HG03565 (cell line): ENCODE results near the gene CDCA7.
"Not testable (repeated sequence)": the region's sequence is repeated elsewhere in the genome, so short reads cannot be mapped to it uniquely, and the experiment has no call there.

Experiments
- ATAC-seq: cut with Tn5 transposase; IDR thresholded peaks from one replicate; pipeline ENCODE4 v1.9.1; 2021; ENCODE audit warnings: mild to moderate bottlenecking, moderate library complexity; ENCODE audit not compliant: unreplicated experiment

Gene CDCA7

DNA sequence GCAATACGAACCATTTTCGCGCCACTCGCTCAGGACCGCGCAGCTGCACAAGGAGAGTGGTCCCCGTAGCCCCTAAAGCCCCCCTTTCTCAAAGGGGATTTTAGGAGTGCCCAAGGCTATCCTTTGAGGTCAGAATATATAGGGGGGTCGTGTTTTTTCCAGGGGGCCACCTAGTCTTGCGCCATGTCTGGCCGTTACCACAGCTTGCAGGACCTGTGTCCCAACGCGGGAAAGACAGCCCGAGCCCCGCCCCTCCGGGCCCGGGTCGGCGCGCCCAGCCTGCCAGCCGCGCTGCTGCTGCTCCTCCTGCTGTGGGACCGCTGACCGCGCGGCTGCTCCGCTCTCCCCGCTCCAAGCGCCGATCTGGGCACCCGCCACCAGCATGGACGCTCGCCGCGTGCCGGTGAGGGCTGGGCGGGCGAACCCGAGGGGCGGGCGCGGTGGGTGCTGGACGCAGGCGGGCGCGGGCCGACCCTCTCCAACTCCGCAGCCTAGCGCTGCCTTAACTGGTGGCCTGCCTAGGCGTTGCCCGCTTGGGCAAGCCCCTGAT is at the start of gene CDCA7:
Gene CDCA7, plus strand, starts transcription at position 291 of the 550 bp plus-strand sequence. Its CDS starts 92 bp downstream, at position 383.
- no peak for ATAC-seq

DNA sequence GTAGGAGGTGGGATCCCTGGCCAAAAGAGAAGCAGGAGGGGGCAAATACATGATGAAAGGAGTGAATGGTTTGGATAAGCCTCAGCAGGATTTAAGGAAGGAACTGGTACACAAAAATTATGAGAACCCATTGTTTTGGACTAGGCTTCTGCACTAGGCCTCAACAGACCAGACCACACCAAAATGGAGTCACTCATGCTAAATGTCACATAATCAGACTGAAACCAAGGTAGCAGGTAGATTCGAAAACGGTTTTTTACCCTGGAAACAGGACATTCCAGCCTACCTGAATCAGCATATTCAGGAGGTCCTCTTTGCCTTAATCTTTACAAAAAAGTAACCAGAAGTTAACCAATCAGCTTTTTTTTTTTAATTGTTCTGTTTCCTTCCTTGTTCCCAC is 49.4 kb upstream of the CDCA7 start:
- ATAC-seq, result no peak

DNA sequence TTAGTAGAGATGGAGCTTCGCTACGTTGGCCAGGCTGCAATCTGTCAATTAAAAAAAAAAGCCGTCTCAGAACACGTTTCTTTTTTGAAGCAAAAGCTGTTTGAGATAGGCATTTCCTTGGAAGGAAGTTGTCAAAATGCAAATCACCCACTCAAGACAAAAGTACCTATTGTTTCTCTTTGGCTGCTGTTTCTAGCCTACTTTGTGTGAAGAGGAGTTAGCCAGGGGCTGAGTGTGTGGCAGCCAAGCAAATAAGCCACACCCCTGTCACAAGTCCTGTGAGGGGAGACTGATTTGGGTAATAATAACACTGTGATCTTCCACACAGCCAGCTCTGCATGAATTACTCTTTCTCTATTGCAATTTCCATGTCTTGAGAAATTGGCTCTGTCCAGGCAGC is 47.4 kb upstream of the CDCA7 start:
- ATAC-seq, result peak; percentile 80

DNA sequence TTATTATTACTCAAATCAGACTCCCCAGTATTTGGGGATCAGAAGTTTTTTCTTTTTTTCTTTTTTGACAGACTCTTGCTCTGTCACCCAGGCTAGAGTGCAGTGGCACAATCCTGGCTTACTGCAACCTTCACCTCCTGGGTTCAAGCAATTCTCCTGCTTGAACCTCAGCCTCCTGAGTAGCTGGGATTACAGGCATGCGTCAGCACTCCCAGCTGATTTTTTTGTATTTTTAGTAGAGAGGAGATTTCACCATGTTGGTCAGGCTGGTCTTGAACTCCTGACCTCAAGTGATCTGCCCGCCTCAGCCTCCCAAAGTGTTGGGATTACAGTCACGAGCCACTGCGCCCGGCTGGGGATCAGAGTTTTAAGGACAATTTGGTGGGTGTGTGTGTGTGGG is 45.3 kb upstream of the CDCA7 start:
- not testable (repeated sequence) for ATAC-seq

DNA sequence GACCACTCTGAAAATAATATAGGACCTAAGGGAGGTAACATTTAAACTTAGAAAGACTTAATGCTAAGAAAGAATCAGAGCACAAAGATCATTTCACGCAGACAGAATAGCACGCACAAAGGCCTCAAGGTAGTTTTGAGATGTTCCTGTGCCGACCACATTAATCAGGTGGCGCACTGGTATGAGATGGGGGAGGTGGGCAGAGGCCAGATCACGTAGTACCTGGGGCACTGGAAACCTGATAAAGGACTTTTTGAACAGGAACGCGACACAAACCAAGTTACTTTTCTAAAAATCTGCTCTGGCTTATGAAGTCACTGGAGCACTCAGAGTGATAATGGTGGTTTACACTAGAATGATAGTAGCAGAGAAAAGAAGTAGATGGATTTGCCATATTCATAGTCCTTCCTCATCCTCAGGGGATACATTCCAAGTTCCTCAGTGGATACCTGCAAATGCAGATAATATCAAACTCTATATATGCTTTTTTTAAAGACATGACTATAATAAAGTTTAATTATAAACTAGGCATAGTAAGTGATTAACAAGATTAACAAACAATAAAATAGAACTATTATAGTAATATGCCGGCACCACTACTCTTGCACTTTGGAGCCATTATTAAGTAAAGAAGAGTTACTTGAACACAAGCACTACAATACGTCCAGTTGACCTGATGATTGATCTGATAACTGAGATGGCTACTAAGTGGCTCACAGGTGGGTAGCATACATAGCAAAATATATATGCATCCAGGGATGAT is 42.6 kb upstream of the CDCA7 start:
- ATAC-seq, result no peak

DNA sequence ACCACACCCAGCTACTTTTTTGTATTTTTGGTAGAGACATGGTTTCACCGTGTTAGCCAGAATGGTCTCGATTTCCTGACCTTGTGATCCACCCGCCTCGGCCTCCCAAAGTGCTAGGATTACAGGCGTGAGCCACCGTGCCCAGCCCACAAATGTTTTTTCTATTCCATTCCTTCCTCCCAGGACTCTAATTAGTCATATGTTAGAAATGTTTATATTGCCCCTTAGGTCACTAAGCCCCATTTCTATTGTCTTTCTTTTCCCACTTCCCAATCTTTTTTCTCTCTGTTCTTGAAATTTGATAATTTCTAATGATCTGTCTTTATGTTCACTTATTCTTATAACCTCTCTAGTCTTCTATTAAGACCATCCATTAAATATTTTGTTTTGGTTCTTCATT is 31.3 kb upstream of the CDCA7 start:
- ATAC-seq, result no peak

DNA sequence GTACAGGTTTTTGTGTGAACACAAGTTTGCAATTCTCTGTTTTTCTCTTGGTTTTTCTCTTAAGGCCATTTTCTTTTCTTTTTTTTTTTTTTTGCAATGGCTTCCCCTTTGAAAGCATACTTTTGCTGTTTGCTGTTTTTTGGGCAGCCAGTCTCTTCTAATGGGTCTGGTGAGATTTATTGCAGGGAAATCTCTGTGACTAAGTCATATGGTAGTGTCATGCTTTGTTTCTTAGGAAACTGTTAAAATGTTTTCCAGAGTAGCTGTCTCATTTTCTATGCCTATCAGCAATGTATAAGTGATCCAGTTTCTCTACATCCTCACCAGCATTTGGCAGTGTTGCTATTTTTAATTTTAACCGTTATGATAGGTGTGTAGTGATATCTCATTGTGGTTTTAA is 27.9 kb upstream of the CDCA7 start:
- no peak for ATAC-seq

DNA sequence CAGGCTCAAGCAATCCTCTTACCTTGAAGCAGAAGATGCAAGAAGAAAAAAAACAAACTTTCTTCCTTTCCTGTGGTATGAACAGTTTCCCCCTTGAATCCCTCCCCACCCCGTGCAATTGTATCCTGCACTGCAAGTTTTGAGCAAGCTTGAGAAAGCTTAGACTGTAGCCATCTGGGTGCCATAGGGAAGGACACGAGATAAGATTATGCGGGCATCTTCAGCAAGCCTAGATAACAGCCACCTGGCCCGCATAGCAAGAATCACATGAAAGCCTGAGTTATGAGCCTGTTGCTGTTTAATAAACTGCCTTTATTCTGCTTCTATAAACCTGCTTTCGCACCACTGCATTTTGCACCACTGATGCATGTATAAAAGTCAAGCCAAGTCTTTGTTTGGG is 27.3 kb upstream of the CDCA7 start:
- no peak for ATAC-seq

DNA sequence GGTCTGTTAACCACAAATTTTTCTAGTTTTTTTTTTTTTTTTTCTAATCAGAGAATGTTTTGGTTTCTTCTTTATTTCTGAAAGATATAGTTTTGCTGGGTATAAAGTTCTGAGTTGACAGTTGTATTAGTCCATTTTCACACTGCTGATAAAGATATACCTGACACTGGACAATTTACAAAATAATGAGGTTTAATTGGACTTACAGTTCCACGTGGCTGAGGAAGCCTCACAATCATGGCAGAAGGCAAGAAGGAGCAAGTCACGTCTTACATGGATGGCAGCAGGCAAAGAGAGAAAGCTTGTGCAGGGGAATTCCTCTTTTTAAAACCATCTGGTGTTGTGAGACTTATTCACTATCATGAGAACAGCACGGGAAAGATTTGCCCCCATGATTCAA is 21.7 kb upstream of the CDCA7 start:
- ATAC-seq, result not testable (repeated sequence)

DNA sequence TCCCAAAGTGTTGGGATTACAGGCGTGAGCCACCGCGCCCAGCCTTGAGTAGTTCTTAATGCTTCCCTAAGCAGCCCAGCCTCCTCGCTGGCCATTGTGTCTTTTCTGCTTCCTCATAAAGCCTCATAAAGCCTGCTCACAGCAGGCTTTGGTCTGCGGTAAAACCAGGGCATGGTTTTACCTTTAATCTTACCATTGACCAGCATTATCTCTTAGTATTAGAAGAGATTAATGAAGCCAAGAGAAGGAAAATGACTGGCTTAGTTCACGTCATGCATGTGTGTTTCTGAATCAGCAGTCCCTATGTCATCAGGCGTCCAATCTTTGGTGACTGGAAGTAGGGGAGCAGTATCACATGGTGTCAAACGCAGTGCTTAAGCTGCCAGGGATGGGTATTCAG is 14.9 kb upstream of the CDCA7 start:
- no peak for ATAC-seq

DNA sequence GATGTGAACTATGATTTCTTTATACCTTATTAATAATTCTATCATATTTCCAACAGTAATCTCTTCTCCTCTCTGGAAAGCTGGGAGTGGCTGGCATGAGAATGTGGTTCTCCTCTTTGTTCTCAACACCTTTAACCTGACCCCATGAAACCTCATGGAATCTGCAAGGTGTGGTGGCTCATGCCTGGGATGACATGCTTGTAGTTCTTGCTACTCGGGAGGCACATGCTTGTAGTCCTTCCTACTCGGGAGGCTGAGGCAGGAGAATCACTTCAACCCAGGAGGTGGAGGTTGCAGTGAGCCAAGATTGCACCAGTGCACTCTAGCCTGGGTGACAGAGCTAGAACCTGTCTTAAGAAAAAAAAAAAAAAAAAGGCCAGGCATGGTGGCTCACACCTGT is 10.8 kb upstream of the CDCA7 start:
- ATAC-seq, result no peak

DNA sequence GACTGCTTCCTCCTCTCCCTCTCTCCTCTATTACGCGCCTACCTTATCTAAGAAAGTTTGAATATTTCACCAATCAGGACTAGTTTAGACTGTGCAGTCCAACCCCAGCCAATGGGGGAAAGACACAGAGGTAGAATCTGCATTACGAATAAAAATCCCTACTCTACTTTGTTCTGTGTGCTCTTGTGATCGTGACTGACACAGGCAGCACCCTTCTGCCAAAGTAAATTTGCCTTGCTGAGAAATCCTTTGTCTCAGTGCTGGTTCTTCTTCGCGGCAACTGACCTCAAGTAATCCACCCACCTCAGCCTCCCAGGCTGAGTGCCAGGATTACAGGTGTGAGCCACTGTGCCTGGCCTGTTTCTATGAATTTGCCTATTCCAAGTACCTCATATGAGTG is 8.6 kb upstream of the CDCA7 start:
- ATAC-seq, result no peak

DNA sequence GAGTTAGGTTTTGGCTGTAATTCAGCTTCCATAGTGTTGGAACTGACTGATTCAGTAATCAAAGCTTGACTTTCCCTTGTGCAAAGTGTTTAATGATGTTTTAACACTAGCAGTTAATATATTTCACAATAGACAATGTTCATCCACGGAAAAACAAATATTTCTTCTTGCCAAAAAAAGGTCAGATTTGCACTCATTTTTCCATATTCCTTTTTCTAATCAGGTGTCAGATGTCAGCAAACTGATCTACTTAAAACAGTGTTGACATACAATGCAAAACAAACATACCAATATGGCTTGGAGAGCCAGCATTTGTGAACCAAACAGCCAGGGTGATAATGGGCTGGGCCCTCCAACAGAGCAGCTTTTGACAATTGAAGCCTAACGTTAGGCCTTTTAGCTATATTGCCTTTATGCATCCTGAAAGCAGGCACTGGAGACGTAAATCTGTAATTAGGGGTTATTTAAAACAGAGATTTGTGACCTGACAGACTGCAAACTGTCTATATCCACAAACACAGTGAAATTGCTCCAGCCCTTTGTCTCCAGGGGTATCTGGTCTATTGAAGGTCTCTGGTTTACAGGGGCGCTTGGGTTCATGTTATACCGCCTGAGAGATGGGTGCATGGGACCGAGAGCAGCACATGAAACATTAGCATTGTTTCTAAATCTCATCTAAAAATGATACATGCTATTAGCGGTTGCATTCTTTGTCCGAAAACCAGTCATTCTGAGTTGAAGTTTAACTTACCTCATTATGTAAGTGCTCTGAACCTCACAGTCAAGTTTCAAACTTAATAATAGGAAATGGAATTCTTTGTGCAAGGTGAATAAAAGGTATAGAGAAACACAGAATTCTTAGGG is 7.1 kb upstream of the CDCA7 start:
- ATAC-seq, result peak; percentile 64

DNA sequence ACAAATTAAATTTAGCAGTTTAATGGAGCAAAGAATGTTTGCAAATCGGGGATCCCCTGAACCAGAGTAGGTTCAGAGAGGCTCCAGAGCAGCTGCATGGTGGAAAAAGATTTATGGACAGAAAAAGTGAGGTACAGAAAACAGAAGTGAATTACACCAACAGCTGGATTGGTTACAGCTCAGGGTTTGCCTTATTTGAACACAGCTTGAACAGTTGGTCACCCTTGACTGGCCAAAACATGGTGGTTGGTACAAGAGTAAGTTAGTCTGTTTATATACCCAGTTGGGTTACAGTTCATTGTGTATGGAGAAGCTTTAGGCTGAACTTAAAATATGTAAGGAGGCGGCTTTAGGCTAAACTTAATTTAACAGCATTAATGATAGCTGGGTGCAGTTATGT is 5.4 kb upstream of the CDCA7 start:
- no peak for ATAC-seq

DNA sequence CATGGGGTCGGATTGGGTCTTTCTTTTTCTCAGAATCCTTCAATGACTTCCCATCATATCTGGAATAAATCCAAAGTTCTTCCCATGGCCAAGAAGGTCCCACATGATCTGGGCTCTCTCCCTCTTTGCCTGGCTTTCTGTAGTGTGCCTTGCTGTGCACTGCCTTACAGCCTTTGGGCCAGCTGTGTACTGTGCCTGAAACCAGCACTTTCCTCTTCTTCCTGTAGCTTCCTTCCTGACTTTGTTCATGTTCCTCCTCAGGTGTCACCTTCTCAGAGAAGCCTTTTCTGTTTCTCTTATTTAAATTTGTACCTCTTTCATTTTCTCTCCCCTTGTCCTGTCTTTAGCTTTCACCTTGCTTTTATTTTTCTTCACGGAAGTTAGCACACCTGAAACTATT is 4.3 kb upstream of the CDCA7 start:
- no peak for ATAC-seq

DNA sequence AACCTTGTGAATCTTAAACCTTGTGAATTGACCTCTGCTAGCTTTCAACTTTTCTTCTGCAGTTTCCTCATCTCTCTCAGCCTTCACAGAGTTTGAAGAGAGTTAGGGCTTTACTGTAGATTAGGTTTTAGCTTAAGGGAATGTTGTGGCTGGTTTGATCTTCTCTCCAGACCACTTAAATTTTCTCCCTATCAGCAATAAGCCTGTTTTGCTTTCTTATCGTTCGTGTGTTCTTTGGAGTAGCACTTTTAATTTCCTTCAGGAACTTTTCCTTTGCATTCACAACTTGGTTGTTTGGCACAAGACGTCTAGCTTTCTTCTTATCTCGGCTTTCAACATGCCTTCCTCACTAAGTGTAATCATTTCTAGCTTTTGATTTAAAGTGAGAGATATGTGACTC is 2.8 kb upstream of the CDCA7 start:
- ATAC-seq, result no peak

DNA sequence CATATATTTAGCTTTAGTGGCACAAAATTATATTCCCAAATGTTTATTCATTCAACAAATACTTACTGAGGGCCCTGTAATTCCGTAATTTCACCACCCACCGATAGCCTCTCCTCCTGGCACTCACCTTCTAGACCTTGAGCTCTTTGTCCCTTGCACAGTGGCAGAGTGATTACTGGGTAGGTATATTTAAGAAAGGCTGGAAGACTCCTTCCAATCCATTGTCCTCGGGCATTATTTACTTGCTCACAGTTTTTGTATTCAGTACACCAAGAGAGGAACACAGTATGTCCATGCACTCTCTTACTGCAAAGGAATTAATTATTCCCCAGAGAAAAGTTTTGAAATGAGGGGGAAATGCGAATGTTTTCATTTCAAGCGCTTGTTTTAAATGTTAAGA is 1.1 kb upstream of the CDCA7 start:
- ATAC-seq, result no peak

DNA sequence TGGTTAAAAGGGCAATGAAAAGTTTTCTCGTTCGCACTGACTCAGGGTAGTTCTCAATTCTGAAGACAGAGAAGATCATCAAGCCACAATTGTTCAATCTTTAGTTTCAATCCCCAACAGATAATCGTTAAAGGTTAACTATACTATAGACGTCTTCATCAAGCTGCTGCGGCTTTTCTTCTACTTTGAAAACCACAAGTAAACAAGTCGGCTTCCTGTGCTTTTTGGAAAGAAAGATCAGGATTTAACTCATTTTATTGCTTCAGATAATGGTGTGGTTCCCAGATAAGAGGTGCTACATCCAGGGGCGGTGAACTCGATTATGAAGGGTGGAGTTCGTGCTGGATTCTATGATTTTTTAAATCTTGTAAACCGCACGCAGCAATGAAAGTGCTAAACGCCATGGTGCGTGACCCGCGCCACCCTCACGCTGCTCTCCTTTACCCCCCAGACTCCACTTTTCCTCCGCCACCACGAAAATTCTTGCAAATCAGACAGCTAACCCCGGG is 545 bp upstream of the CDCA7 start:
- ATAC-seq, result no peak

DNA sequence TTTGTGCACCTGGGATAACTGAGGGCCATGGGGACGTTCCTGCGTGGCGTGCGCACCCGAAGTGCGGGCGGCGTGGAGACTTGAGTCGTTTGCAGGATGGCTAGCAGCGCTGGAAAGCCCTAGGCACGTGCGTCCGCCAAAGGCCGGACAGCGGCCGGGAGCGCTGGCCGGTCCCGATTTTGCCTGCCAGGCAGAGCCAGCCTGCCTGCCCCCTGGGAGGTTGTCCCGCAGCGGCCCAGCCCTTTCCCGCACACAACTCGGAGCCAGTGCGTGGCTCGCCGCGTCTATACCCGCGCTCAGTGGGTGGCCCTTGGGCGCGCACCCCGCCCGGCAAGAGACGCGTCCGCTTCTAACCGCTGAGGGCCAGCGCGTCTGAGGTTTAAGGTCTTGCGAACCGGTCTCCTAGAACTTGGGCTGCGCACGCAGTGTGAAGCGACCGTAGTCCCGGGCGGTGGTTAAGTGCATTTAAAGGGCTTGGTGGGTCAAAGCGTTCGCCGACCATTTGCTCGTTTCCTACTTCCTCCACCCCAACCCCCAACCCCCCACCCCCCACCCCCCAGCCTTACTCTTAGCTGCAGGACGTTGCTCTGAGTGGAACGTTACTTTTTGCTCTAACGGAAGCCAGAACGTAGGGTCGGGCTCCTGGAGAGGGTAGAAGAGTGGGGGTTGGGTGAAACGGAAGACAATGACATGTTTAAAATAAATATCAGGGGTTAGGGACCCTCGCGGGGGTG is 627 bp downstream of the CDCA7 start:
- ATAC-seq, result no peak

DNA sequence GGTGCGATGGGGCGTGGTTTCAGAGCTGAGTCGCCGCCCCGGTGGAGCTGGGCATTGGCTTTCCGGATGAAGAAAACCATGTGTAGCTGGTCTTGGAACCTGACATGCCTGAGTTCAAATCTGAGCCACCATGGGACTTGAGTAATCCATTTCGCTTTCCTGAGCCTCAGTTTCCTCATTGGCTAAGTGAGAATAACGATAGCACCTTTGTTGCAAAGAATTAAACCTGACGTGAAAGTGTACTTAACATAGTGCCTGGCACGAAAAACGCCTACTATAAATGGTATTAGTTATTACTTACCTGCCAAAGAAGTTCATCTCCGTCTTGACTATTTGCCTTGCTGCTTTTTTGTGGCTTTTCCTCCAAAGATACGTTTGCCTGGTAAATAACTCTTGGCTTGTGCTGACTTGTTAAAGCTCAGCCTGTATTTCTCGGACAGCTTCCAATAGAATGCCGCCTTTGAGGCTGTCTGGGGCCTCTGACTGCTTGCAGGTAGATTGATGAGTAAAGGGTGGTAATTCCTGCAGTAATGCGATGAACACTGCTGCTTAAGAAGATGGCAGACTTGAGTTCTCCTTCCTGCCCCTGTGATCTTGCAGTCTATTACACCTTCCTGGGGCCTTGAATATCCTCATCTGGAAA is 1.3 kb downstream of the CDCA7 start:
- ATAC-seq, result no peak

DNA sequence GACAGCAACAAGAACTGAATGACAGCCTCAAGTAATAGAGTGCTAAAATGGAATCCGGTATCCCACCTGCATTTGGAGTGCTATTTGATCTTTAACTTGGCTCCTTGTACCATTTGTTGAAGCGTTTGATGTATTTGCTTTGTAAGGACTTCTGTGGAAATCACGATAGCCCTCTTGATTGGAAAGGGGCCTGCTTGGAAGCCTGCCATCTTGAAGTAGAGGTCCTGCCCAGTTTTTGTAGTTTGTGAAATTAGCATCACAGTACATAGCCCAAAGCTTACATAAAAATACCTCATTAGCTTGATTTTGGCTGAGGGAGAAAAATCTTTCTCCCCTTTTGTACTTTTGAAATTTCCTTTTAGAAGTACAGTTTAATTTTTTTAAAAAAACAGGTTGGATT is 2.7 kb downstream of the CDCA7 start:
- ATAC-seq, result no peak
